Naive thymus-derived CD8-positive, alpha-beta T cell (primary cell): Measurements from ENCODE around the gene RHOBTB1. TPM values are rescaled to one million over a fixed set of nuclear protein-coding genes. Genes with fewer than 3 reads are reported as not detected.
"Not testable (repeated sequence)": the region's sequence is repeated elsewhere in the genome, so short reads cannot be mapped to it uniquely, and the experiment has no call there.

ENCODE experiments used
- ATAC-seq, 2 donors: fragments of 150-1000 bp; cut with Tn5 transposase in 1 of 2; sonication (Bioruptor Pico), chemical (Tn5 transposase) in 1 of 2; 1 replicate in 1 of 2; 2 replicates in 1 of 2; pipeline ENCODE4 v1.10.0; 2021; ENCODE audit warnings: mild to moderate bottlenecking in 2 of 2, moderate library complexity in 2 of 2
- POLR2A ChIA-PET: fragments of 350-600 bp; sonication (Branson Sonifier 250); formaldehyde crosslinking; loops from one replicate; lab custom pipeline; 2021; ENCODE audit warnings: antibody characterized with exemption; lab: Charles Lee
- DNase-seq, 10 donors: peaks; one replicate each; pipeline versions ENCODE4 v3.0.0 to v3.0.0-alpha.2; 2020 to 2022
- H3K27ac Mint-ChIP-seq, 10 donors: one replicate each; pipeline ENCODE4 v1.8.0; 2020 to 2022; ENCODE audit warnings: mild to moderate bottlenecking in 10 of 10, mixed read lengths in 10 of 10, moderate library complexity in 4 of 10, inconsistent platforms in 1 of 10
- H3K27me3 Mint-ChIP-seq, 5 donors: one replicate each; pipeline ENCODE4 v1.8.0; 2021 to 2022; ENCODE audit warnings: mixed read lengths in 5 of 5
- H3K36me3 Mint-ChIP-seq, 3 donors: one replicate each; pipeline ENCODE4 v1.8.0; 2020 to 2022; ENCODE audit warnings: mixed read lengths in 3 of 3, mild to moderate bottlenecking in 2 of 3, inconsistent platforms in 1 of 3
- H3K4me1 Mint-ChIP-seq, 4 donors: one replicate each; pipeline ENCODE4 v1.8.0; 2021 to 2022; ENCODE audit warnings: mixed read lengths in 4 of 4
- H3K4me3 Mint-ChIP-seq, 10 donors: one replicate each; pipeline ENCODE4 v1.8.0; 2020 to 2022; ENCODE audit warnings: mild to moderate bottlenecking in 10 of 10, mixed read lengths in 10 of 10, moderate library complexity in 6 of 10, inconsistent platforms in 1 of 10
- H3K9me3 Mint-ChIP-seq, 9 donors: one replicate each; pipeline ENCODE4 v1.8.0; 2020 to 2022; ENCODE audit warnings: mixed read lengths in 9 of 9, mild to moderate bottlenecking in 3 of 9, inconsistent platforms in 1 of 9, moderate library complexity in 1 of 9
- polyA plus RNA-seq, 3 donors: library from polyadenylated mRNA; unstranded; fragments of 300-500 nt; fragmentation: Illumina TruSeq; gene quantifications; one replicate each; pipeline ENCODE4 v1.2.3, GENCODE V29; 2021
- total RNA-seq, 8 experiments: library from RNA in 2 of 8; stranded (reverse) in 2 of 8; gene quantifications; one replicate each; pipeline ENCODE4 v1.2.3 and lab custom pipeline; 2021 to 2026

RHOBTB1 gene
- total and polyA plus RNA-seq, 5 experiments from 2014 or later = 0.33 TPM; not detected in 4

DNA sequence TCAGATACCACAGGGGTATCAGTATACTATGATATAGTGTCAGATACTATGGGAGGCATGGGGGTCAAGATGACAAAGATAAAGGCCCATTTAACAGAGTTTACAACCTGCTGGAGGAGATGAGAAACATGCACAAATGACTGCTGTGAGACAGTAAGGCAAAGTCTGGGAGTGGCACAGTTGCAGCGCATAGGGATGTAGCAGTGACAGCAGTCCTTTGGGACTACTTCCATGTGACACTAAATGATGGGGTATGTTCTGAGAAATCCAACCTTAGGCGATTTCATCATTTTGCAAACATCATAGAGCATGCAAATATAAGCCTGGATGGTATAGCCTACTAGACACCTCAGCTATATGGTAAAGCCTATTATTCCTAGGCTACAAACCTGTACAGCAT lies 108.9 kb downstream of the RHOBTB1 start:
- DNase-seq = no peak
- Mint-ChIP-seq H3K36me3 (no peaks in the 10 kb centered on the region), H3K4me3 (no peak overlapping the region), H3K9me3 (no peaks in the 10 kb centered on the region), H3K27me3 (peaks cover 0 to 4% (median 0%) of the 10 kb centered on the region in 5 donors), H3K27ac (no peak overlapping the region), H3K4me1 (no peaks in the 10 kb centered on the region)
- POLR2A ChIA-PET = no interaction called here
- no peak for ATAC-seq

DNA sequence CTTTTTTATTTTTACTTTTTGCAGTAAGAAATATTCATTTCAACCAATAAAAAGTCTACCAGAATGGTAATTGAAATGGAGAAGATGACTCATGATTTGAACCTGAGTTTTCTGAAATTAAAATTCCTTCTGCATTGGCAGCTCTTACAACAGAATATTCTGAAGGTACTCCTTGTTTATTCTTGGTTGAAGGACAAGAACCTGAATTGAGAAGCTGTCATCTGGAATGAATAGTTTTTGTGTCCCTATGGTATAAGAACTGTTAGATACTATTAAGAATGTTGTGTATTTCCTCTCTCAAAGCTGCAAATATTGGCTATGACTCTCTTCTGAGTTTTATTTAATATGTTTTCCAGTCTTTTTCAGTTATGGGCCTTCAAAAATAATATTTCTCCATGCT lies 109.6 kb downstream of the RHOBTB1 start:
- ATAC-seq (no peak), DNase-seq (no peak)
- Mint-ChIP-seq H3K27ac (no peak overlapping the region), H3K9me3 (no peaks in the 10 kb centered on the region), H3K4me3 (no peak overlapping the region), H3K4me1 (no peaks in the 10 kb centered on the region), H3K36me3 (no peaks in the 10 kb centered on the region), H3K27me3 (peaks cover 0 to 4% (median 0%) of the 10 kb centered on the region in 5 donors)
- POLR2A ChIA-PET = no interaction called here

DNA sequence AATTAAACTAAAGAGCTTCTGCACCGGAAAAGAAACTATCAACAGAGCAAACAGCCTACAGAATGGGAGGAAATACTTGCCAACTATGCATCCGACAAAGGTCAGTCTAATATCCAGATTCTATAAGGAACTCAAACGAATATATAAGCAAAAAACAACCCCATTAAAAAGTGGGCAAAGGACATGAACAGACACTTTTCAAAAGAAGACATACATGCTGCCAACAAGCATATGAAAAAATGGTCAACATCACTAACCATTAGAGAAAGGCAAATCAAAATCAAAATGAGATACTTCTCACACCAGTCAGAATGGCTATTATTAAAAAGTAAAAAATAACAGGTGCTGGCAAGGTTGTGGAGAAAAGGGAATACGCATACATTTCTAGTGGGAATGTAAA lies 111.8 kb downstream of the RHOBTB1 start:
- POLR2A ChIA-PET, ATAC-seq, H3K27ac Mint-ChIP-seq, H3K27me3 Mint-ChIP-seq, H3K4me3 Mint-ChIP-seq, H3K9me3 Mint-ChIP-seq, H3K36me3 Mint-ChIP-seq, H3K4me1 Mint-ChIP-seq, DNase-seq: not testable (repeated sequence)

DNA sequence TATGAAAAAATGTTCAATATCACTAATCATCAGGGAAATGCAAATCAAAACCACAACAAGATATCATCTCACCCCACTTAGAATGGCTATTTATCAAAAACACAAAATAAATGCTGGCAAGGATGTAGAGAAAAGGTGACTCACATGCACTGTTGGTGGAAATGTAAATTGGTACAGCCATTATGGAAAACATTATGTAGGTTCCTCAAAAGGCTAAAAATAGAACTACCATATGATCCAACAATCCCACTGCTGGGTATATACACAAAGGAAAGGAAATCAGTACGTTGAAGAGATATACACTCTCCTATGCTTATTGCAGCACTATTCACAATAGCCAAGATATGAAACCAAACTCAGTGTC lies 115.5 kb downstream of the RHOBTB1 start:
- Mint-ChIP-seq H3K4me3 (no peak overlapping the region), H3K9me3 (no peaks in the 10 kb centered on the region), H3K36me3 (no peaks in the 10 kb centered on the region), H3K27me3 (peaks cover 0 to 7% (median 1%) of the 10 kb centered on the region in 5 donors), H3K27ac (no peak overlapping the region), H3K4me1 (no peaks in the 10 kb centered on the region)
- no peak for ATAC-seq
- POLR2A ChIA-PET = no interaction called here
- no peak for DNase-seq

DNA sequence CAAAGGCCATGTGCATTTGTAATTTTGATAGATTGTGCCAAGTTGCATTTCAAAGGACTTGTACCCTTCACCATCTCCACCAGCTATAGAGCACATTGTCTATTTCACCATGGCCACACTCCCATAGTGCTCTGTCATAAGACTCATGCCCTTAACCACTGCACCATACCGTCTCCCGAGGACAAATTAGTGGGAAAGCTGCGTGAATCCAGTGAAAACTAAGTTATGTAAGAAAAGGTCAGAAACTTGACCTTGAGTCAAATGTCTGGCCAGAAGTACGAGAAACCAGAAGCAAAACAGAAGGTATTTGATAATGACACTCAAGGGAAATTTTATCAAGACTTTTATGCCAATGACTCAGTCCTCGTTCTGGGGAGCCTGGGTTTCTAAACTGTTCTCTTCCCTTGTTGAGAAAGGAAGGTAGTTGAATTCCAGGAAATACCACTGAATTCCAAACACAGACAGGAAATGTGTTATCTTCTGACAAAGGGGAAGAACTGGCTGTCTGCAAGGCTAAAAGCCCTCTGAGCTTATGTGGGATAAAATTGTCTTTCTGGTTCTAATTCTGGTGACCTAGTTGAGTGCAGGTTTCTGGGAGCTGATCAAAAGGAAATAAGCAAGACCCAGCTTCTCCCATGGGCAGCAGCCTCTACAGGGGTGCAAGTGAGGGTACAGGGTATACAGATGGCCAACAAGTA lies 116.0 kb downstream of the RHOBTB1 start:
- ATAC-seq (no peak), DNase-seq (no peak)
- Mint-ChIP-seq H3K27me3 (peaks cover 0 to 7% (median 1%) of the 10 kb centered on the region in 5 donors), H3K4me3 (no peak overlapping the region), H3K9me3 (no peaks in the 10 kb centered on the region), H3K36me3 (no peaks in the 10 kb centered on the region), H3K4me1 (no peaks in the 10 kb centered on the region), H3K27ac (no peak overlapping the region)
- POLR2A ChIA-PET = no interaction called here

DNA sequence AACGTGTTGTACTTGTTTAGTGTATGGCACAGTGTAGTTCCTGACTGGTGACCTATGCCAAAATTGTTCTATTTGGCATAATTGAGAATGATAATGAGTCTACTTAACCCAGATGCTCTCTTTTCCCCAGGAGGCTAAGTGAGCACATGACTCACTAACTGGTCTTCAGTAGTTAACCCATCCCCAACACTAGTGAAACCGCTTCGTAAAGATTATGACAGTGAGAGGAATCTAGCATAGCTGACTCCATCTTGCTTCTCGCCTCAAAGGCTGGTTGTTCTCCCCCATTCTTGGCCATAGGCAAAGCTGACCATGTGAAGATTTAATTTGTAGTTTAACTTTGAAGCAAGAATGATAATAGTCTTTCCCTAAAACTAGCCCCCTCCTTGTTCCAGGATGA lies 118.5 kb downstream of the RHOBTB1 start:
- no peak for ATAC-seq
- Mint-ChIP-seq H3K36me3 (no peaks in the 10 kb centered on the region), H3K9me3 (no peaks in the 10 kb centered on the region), H3K4me3 (no peak overlapping the region), H3K4me1 (peaks cover 0 to 1% (median 0%) of the 10 kb centered on the region in 4 donors), H3K27me3 (peaks cover 0 to 7% (median 1%) of the 10 kb centered on the region in 5 donors), H3K27ac (no peak overlapping the region)
- DNase-seq = no peak
- POLR2A ChIA-PET = no interaction called here

DNA sequence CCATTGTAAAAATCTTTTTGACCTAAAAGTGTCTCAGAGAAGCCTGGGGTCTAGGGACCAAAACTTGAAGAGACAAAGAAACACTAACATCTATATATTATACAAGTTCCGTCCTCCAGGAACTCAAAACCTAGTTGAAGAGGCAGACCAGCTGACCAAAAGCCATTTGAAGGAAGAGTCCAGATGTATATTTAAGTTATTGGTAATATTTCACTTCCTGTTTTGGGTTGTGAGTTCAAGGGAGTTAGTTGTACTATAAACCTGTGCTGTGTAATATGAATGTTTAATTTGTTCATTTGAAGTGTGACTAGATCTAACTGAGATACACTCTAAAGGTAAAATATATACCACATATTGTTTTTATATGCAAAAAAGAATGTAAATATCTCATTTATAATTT lies 120.7 kb downstream of the RHOBTB1 start:
- Mint-ChIP-seq H3K27ac (no peak overlapping the region), H3K27me3 (peaks cover 0 to 7% (median 0%) of the 10 kb centered on the region in 5 donors), H3K4me1 (peaks cover 0 to 10% (median under 1%) of the 10 kb centered on the region in 4 donors), H3K9me3 (no peaks in the 10 kb centered on the region), H3K4me3 (no peak overlapping the region), H3K36me3 (no peaks in the 10 kb centered on the region)
- ATAC-seq (no peak), DNase-seq (no peak)
- POLR2A ChIA-PET = no interaction called here

DNA sequence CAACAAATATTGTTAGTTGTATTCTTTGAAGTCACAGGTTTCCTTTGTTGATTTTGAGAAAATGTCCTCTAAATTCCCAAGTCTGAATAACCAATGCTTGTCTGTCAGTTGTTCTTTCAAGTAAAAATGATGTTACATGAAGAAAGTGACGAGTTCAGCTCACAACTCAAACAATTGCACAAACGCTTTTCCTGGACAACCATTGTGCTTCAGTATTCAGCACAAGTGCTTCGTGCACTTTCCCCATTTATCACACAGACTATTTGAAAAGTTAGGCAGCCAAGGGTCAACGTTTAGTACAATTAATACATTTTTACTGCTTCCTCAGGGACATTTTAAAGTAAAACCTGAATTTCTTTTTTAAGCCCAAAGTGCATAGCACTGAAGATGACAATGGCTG lies 121.2 kb downstream of the RHOBTB1 start:
- no peak overlapping the region for H3K4me3 Mint-ChIP-seq
- POLR2A ChIA-PET = no interaction called here
- H3K4me1 Mint-ChIP-seq = peaks cover 0 to 10% (median under 1%) of the 10 kb centered on the region in 4 donors
- H3K27me3 Mint-ChIP-seq = peaks cover 0 to 5% (median 0%) of the 10 kb centered on the region in 5 donors
- DNase-seq (no peak), ATAC-seq (no peak)
- H3K9me3 Mint-ChIP-seq = no peaks in the 10 kb centered on the region
- H3K36me3 Mint-ChIP-seq = no peaks in the 10 kb centered on the region
- no peak overlapping the region for H3K27ac Mint-ChIP-seq

DNA sequence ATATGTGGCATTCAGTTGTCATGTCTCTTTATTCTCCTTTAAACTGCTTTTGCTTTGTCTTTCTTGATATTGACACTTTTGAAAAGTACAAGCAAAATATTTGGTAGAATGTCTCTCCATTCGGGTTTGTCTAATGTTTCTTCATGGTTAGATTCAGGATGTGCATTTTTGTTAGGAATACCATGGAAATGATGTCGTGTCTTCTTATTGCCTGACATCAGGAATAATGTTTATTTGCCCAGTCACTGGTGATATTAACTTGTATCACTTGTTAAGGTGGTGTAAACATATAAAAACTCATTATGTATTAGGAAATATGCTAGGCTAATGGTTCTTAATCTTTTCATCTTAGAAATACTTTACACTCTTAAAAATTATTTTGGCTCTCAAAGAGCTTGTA lies 122.3 kb downstream of the RHOBTB1 start:
- POLR2A ChIA-PET = no interaction called here
- H3K27me3 Mint-ChIP-seq = peaks cover 0 to 2% (median 0%) of the 10 kb centered on the region in 5 donors
- DNase-seq (no peak), ATAC-seq (no peak)
- H3K36me3 Mint-ChIP-seq = no peaks in the 10 kb centered on the region
- peaks cover 0 to 10% (median 3%) of the 10 kb centered on the region in 4 donors for H3K4me1 Mint-ChIP-seq
- no peaks in the 10 kb centered on the region for H3K9me3 Mint-ChIP-seq
- H3K27ac Mint-ChIP-seq = no peak overlapping the region
- H3K4me3 Mint-ChIP-seq = no peak overlapping the region

DNA sequence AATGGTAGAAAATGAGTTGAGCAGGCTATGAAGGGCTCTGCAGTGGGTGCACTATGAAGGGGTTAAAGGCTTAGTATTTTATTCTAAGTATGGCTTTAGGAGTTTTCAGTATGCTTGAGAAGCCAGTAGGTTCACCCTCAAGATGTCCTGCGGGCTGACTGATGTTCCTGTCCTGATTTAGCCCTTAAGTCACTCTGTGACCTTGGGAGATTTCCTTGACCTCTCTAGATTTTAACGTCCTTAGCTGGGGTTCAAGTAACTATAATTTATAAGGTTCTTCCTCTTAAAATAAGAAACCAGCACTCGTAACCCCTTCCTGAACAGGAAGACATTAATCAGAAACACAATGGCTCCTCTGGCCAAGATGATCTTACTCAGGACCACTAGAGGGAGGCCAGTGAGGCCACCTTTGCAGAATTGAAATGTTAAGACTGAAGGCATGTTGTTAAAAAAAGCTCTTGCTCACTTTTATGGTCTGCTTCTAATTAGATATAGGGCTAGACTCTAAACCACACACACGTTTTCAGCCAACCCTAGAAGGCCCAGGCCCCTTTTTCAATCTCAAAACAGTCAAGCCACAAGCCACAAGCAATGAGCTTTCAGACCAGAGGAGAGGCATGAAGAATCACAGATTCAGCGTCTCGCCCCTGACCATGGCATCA lies 123.8 kb downstream of the RHOBTB1 start:
- H3K36me3 Mint-ChIP-seq = no peaks in the 10 kb centered on the region
- ATAC-seq = no peak
- H3K27me3 Mint-ChIP-seq = no peaks in the 10 kb centered on the region
- peaks cover 0 to 10% (median 4%) of the 10 kb centered on the region in 4 donors for H3K4me1 Mint-ChIP-seq
- POLR2A ChIA-PET = no interaction called here
- H3K4me3 Mint-ChIP-seq = no peak overlapping the region
- DNase-seq = no peak
- no peaks in the 10 kb centered on the region for H3K9me3 Mint-ChIP-seq
- H3K27ac Mint-ChIP-seq = peak overlapping the region in 2 of 10 donors; percentile 19 to 30

Other genes starting within 250 kb of the RHOBTB1 start
- gene CDK1, start 165.7 kb downstream of the RHOBTB1 start, total RNA-seq = under 1 TPM; 0.22 to 0.73 TPM
- gene CDK1, start 165.7 kb downstream of the RHOBTB1 start, polyA plus RNA-seq = under 1 TPM in 2 of 3 donors, not detected in 1; 0.31 to 0.56 TPM